H1 (cell line): ENCODE results near the gene PUDP. TPM values are rescaled to one million over a fixed set of nuclear protein-coding genes. Genes with fewer than 3 reads are reported as not detected.

Source experiments
- CTCF ChIA-PET: fragments of 300-600 bp; sonication (Branson Sonifier 250); formaldehyde crosslinking; loops from one replicate; lab custom pipeline; 2021; ENCODE audit not compliant: partially characterized antibody; lab: Charles Lee
- POLR2A ChIA-PET: fragments of 300-600 bp; sonication (Branson Sonifier 250); formaldehyde crosslinking; loops from one replicate; lab custom pipeline; 2021; ENCODE audit warnings: inconsistent platforms; ENCODE audit not compliant: partially characterized antibody; lab: Charles Lee
- DNase-seq, 2 experiments: peaks; one replicate each; pipeline versions ENCODE4 v3.0.0 to v3.0.0-alpha.2; 2010 to 2022; ENCODE audit warnings: low spot score in 2 of 2, low read depth in 1 of 2, mixed read lengths in 1 of 2
- FAIRE-seq: peaks from 2 replicates; lab custom pipeline; 2011; peaks lifted over from hg19 to GRCh38; lab: Jason Lieb, UNC
- H2AFZ ChIP-seq: 2 replicates; pipeline ENCODE4 v1.8.1; 2012; ENCODE audit warnings: low read length, inconsistent platforms
- H2AK5ac ChIP-seq: 2 replicates; pipeline ENCODE4 v1.6.1; 2013; ENCODE audit warnings: low read depth, low read length
- H2BK120ac ChIP-seq: replicated peaks from 2 replicates; pipeline ENCODE3; 2013; ENCODE audit warnings: low read depth, low read length, inconsistent platforms
- H2BK12ac ChIP-seq: 2 replicates; pipeline ENCODE4 v1.6.1; 2013; ENCODE audit warnings: low read depth, low read length
- H2BK15ac ChIP-seq: 2 replicates; pipeline ENCODE4 v1.6.1; 2013; ENCODE audit warnings: low read length
- H2BK20ac ChIP-seq: 2 replicates; pipeline ENCODE4 v1.6.1; 2013; ENCODE audit warnings: low read length
- H2BK5ac ChIP-seq: 2 replicates; pipeline ENCODE4 v1.6.1; 2013; ENCODE audit warnings: low read depth, low read length
- H3K14ac ChIP-seq: 2 replicates; pipeline ENCODE4 v1.6.1; 2013; ENCODE audit warnings: inconsistent platforms; ENCODE audit not compliant: insufficient read length
- H3K18ac ChIP-seq: 2 replicates; pipeline ENCODE4 v1.6.1; 2013; ENCODE audit warnings: low read length; ENCODE audit errors: extremely low read depth
- H3K23ac ChIP-seq: 2 replicates; pipeline ENCODE4 v1.6.1; 2013; ENCODE audit warnings: inconsistent platforms; ENCODE audit not compliant: insufficient read length
- H3K23me2 ChIP-seq: 2 replicates; pipeline ENCODE4 v1.6.1; 2013; ENCODE audit warnings: low read depth, low read length
- H3K27ac ChIP-seq: 2 replicates; pipeline ENCODE4 v1.6.1; 2011; ENCODE audit warnings: low read depth, low read length, inconsistent platforms
- H3K27me3 ChIP-seq, 4 experiments: replicated peaks in 1 of 4; 1 replicate in 1 of 4; 2 replicates in 3 of 4; pipeline versions ENCODE4 v1.6.1 to v1.8.1; 2011 to 2013; ENCODE audit warnings: low read length in 3 of 4, mild to moderate bottlenecking in 3 of 4, inconsistent platforms in 2 of 4, mixed read lengths in 2 of 4, moderate library complexity in 1 of 4; ENCODE audit not compliant: control insufficient read depth in 3 of 4, insufficient read depth in 3 of 4; ENCODE audit errors: extremely low read depth in 1 of 4
- H3K36me3 ChIP-seq, 4 experiments: 2 replicates each; pipeline versions ENCODE4 v1.6.1 to v1.8.1; 2011 to 2013; ENCODE audit warnings: mild to moderate bottlenecking in 4 of 4, low read length in 3 of 4, moderate library complexity in 2 of 4, control low read depth in 1 of 4, inconsistent platforms in 1 of 4; ENCODE audit not compliant: insufficient read depth in 4 of 4, control insufficient read depth in 2 of 4
- H3K4ac ChIP-seq: replicated peaks from 2 replicates; pipeline ENCODE3; 2013; ENCODE audit warnings: low read length, low read depth, mixed read lengths, inconsistent platforms; ENCODE audit not compliant: insufficient read length
- H3K4me1 ChIP-seq, 4 experiments: replicated peaks in 1 of 4; 1 replicate in 1 of 4; 2 replicates in 3 of 4; pipeline versions ENCODE4 v1.6.1 to v1.8.1; 2011 to 2013; ENCODE audit warnings: low read length in 3 of 4, inconsistent platforms in 2 of 4, mixed read lengths in 1 of 4; ENCODE audit not compliant: insufficient read depth in 4 of 4, control insufficient read depth in 3 of 4
- H3K4me2 ChIP-seq, 2 experiments: 2 replicates each; pipeline versions ENCODE4 v1.6.1 to v1.8.1; 2011 to 2013; ENCODE audit warnings: low read depth in 2 of 2, low read length in 2 of 2, control low read depth in 1 of 2, inconsistent platforms in 1 of 2, mild to moderate bottlenecking in 1 of 2; ENCODE audit not compliant: insufficient read depth in 1 of 2
- H3K4me3 ChIP-seq, 4 experiments: fragments of 200-600, 300-600 bp in 1 of 4; sonication (generic), shearing (Covaris generic), sonication (Bioruptor Twin) in 1 of 4; 2 replicates each; pipeline versions ENCODE4 v1.5.1 to v1.8.1; 2011 to 2016; ENCODE audit warnings: low read length in 4 of 4, low read depth in 3 of 4, control low read depth in 2 of 4, inconsistent platforms in 2 of 4, mild to moderate bottlenecking in 2 of 4, mixed read lengths in 1 of 4, moderate library complexity in 1 of 4; ENCODE audit not compliant: insufficient read depth in 2 of 4; ENCODE audit errors: extremely low read depth in 1 of 4
- H3K56ac ChIP-seq: replicated peaks from 2 replicates; pipeline ENCODE3; 2013; ENCODE audit warnings: low read depth, mild to moderate bottlenecking, mixed read lengths, low read length, inconsistent platforms; ENCODE audit not compliant: insufficient read length
- H3K79me1 ChIP-seq: 2 replicates; pipeline ENCODE4 v1.6.1; 2013; ENCODE audit warnings: low read depth, low read length, control low read depth
- H3K79me2 ChIP-seq, 2 experiments: 2 replicates each; pipeline versions ENCODE4 v1.6.1 to v1.8.1; 2012 to 2013; ENCODE audit warnings: low read length in 2 of 2, mild to moderate bottlenecking in 2 of 2, inconsistent platforms in 1 of 2; ENCODE audit not compliant: insufficient read depth in 2 of 2, control insufficient read depth in 1 of 2
- H3K9ac ChIP-seq, 4 experiments: replicated peaks in 1 of 4; 1 replicate in 1 of 4; 2 replicates in 3 of 4; pipeline versions ENCODE4 v1.6.1 to v1.8.1; 2011 to 2013; ENCODE audit warnings: low read depth in 3 of 4, low read length in 3 of 4, control low read depth in 2 of 4, mild to moderate bottlenecking in 2 of 4, moderate library complexity in 2 of 4, inconsistent platforms in 1 of 4; ENCODE audit errors: extremely low read depth in 1 of 4
- H3K9me3 ChIP-seq, 2 experiments: 2 replicates each; pipeline versions ENCODE4 v1.6.1 to v1.8.1; 2012 to 2013; ENCODE audit warnings: mild to moderate bottlenecking in 2 of 2, moderate library complexity in 2 of 2, control low read depth in 1 of 2, inconsistent platforms in 1 of 2, low read depth in 1 of 2, low read length in 1 of 2, mixed read lengths in 1 of 2; ENCODE audit not compliant: insufficient read depth in 2 of 2
- H4K20me1 ChIP-seq, 2 experiments: replicated peaks in 1 of 2; 2 replicates each; pipeline versions ENCODE3 to v1.8.1; 2011 to 2013; ENCODE audit warnings: inconsistent platforms in 2 of 2, low read length in 2 of 2, mild to moderate bottlenecking in 1 of 2; ENCODE audit not compliant: insufficient read depth in 2 of 2, control insufficient read depth in 1 of 2
- H4K5ac ChIP-seq: 2 replicates; pipeline ENCODE4 v1.6.1; 2013; ENCODE audit warnings: low read length, low read depth, mixed read lengths, inconsistent platforms; ENCODE audit not compliant: insufficient read length
- H4K8ac ChIP-seq: 2 replicates; pipeline ENCODE4 v1.8.0; 2013; ENCODE audit warnings: mild to moderate bottlenecking, moderate library complexity, low read length, inconsistent platforms; ENCODE audit not compliant: insufficient read depth; ENCODE audit errors: extremely low read depth
- H4K91ac ChIP-seq: replicated peaks from 2 replicates; pipeline ENCODE3; 2013; ENCODE audit warnings: low read length, mixed read lengths, inconsistent platforms; ENCODE audit not compliant: insufficient read length
- BCL11A ChIP-seq, 2 experiments: IDR thresholded peaks; one replicate each; pipeline ENCODE4 v1.6.1; 2011; ENCODE audit warnings: low read depth in 2 of 2, low read length in 2 of 2, mild to moderate bottlenecking in 2 of 2
- POLR2A ChIP-seq, 2 experiments: IDR thresholded peaks; 1 replicate in 1 of 2; 2 replicates in 1 of 2; pipeline ENCODE4 v1.6.1; 2011; ENCODE audit warnings: low read depth in 2 of 2, low read length in 2 of 2, mild to moderate bottlenecking in 2 of 2; ENCODE audit errors: control extremely low read depth in 1 of 2
- TCF12 ChIP-seq: IDR thresholded peaks from 2 replicates; pipeline ENCODE4 v1.6.1; 2011; ENCODE audit warnings: low read depth, mild to moderate bottlenecking, low read length
- WGBS, 2 experiments: shearing (Covaris generic) in 1 of 2; methylation state at CpG; one replicate each; pipeline versions ENCODE4 v1.1.6 to v1.1.7; 2013 to 2015; ENCODE audit warnings: low lambda C conversion rate in 2 of 2, mixed read lengths in 2 of 2, inconsistent platforms in 1 of 2, low coverage in 1 of 2, missing lambda C conversion rate in 1 of 2; ENCODE audit not compliant: insufficient replicate concordance in 2 of 2, insufficient coverage in 1 of 2, insufficient read length in 1 of 2; ENCODE audit errors: extremely low coverage in 1 of 2, missing lambda C conversion rate in 1 of 2; 5-methylcytosine and 5-hydroxymethylcytosine counted together
- polyA plus RNA-seq, 7 experiments: library from polyadenylated mRNA; depleted of rRNA in 3 of 7; stranded (reverse) in 5 of 7; unstranded in 2 of 7; fragments of >200 nt in 5 of 7; fragments of 200-250 nt in 2 of 7; gene quantifications; 1 replicate in 5 of 7; 2 replicates in 1 of 7; 4 replicates in 1 of 7; pipeline versions ENCODE4 v1.2.1 to v1.2.3, GENCODE V29; 2011 to 2013; ENCODE audit warnings: missing spikeins in 2 of 7, mixed read lengths in 2 of 7
- total RNA-seq: library from RNA; stranded (reverse); fragmentation: NEBNext Ultra II Directional; extraction: Animal tissue kit (Norgen Biotek cat#: 25700); gene quantifications from 2 replicates; pipeline ENCODE4 v1.2.1, GENCODE V29; 2021

PUDP gene
- total and polyA plus RNA-seq, 2 of the 8 experiments (the other 6 are each of a cell fraction or from before 2014, with no cell fraction given) = 27.2 to 30.2 TPM

DNA sequence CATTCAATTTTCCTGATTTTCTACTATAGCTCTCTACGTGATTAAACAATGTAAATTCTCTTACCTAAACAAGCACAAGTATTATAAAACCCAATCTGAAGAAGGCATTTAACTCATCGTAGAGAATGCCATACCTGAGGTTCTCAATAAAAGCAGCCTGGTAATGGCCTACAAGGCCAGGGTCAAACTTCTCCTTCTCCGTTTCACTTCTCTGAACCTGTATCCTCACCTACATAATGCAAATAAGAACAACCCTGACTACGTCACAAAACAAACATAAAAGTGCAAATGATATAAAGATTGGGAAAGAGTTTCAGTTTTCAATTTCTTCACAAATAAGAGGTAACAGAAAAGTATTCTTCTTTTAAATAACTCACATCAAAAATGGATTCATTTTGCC lies 56.0 kb downstream of the PUDP start:
- peaks cover 0 to 8% (median 4%) of the 10 kb centered on the region in 4 experiments; a peak in 4 of 7 replicates for H3K4me1 ChIP-seq
- H3K79me2 ChIP-seq = no peaks in the 10 kb centered on the region
- H4K91ac ChIP-seq = no peak overlapping the region
- TF ChIP-seq TCF12 (no peak), POLR2A (IDR thresholded peaks at IDR 0.05; ENCODE audit: control extremely low read depth in 1 of 2, low read depth in 2 of 2, low read length in 2 of 2) (no peak), BCL11A (IDR thresholded peaks at IDR 0.05; ENCODE audit: low read depth in 2 of 2, low read length in 2 of 2) (no peak)
- H2AFZ ChIP-seq = no peak overlapping the region
- H3K79me1 ChIP-seq = no peaks in the 10 kb centered on the region
- FAIRE-seq (no peak), DNase-seq (no peak)
- H3K4ac ChIP-seq = no peak overlapping the region
- no peak overlapping the region for H3K23ac ChIP-seq
- no peaks in the 10 kb centered on the region for H4K20me1 ChIP-seq
- no peak overlapping the region for H2BK15ac ChIP-seq
- H2BK5ac ChIP-seq = no peak overlapping the region
- H3K9ac ChIP-seq = no peak overlapping the region
- H2BK12ac ChIP-seq = no peak overlapping the region
- no peaks in the 10 kb centered on the region for H3K9me3 ChIP-seq
- no peak overlapping the region for H2AK5ac ChIP-seq
- H3K27me3 ChIP-seq = no peaks in the 10 kb centered on the region
- CTCF ChIA-PET = no interaction called here
- H4K8ac ChIP-seq = no peak overlapping the region
- WGBS, 2 experiments = 98% methylated on average over 4 of the region's 4 CpGs; no CpG with 5 or more reads in 1 of the 2 experiments
- no peak overlapping the region for H3K4me3 ChIP-seq
- no peak overlapping the region for H3K56ac ChIP-seq
- H3K36me3 ChIP-seq = no peaks in the 10 kb centered on the region
- H2BK120ac ChIP-seq = no peak overlapping the region
- H3K4me2 ChIP-seq = no peak overlapping the region
- H3K27ac ChIP-seq = no peak overlapping the region
- H2BK20ac ChIP-seq = no peak overlapping the region
- no peak overlapping the region for H3K14ac ChIP-seq
- H4K5ac ChIP-seq = no peak overlapping the region
- H3K23me2 ChIP-seq = no peaks in the 10 kb centered on the region
- POLR2A ChIA-PET = no interaction called here
- H3K18ac ChIP-seq = no peak overlapping the region
